Glutamatergic neuron (in vitro differentiated cells): ENCODE measurements around the gene SPATA16. TPM values are rescaled to one million over a fixed set of nuclear protein-coding genes. Genes with fewer than 3 reads are reported as not detected.

Experiments
- DNase-seq: peaks from one replicate; pipeline ENCODE4 v3.0.0; 2022
- H3K27ac Mint-ChIP-seq: one replicate; pipeline ENCODE4 v1.8.0; 2020; ENCODE audit warnings: mild to moderate bottlenecking, mixed read lengths, inconsistent platforms; ENCODE audit not compliant: unreplicated experiment
- H3K27me3 Mint-ChIP-seq: one replicate; pipeline ENCODE4 v1.8.0; 2020; ENCODE audit warnings: mild to moderate bottlenecking, moderate library complexity, mixed read lengths, inconsistent platforms; ENCODE audit not compliant: unreplicated experiment
- H3K36me3 Mint-ChIP-seq: one replicate; pipeline ENCODE4 v1.8.0; 2020; ENCODE audit warnings: mild to moderate bottlenecking, mixed read lengths, inconsistent platforms; ENCODE audit not compliant: unreplicated experiment
- H3K4me1 Mint-ChIP-seq: one replicate; pipeline ENCODE4 v1.8.0; 2020; ENCODE audit warnings: mild to moderate bottlenecking, low read depth, mixed read lengths, inconsistent platforms; ENCODE audit not compliant: unreplicated experiment
- H3K4me3 Mint-ChIP-seq: one replicate; pipeline ENCODE4 v1.8.0; 2020; ENCODE audit warnings: mild to moderate bottlenecking, mixed read lengths, inconsistent platforms; ENCODE audit not compliant: unreplicated experiment
- H3K9me3 Mint-ChIP-seq: one replicate; pipeline ENCODE4 v1.8.0; 2020; ENCODE audit warnings: mild to moderate bottlenecking, moderate library complexity, mixed read lengths, inconsistent platforms; ENCODE audit not compliant: unreplicated experiment
- total RNA-seq: library from RNA; stranded (reverse); fragmentation: NEBNext Ultra II Directional; extraction: Animal tissue kit (Norgen Biotek cat#: 25700); gene quantifications from one replicate; pipeline ENCODE4 v1.2.1, GENCODE V29; 2021; ENCODE audit not compliant: unreplicated experiment
- TF ChIP-seq, protein P1 (sequence below): fragments of 200-600 bp; sonication (generic); IDR thresholded peaks from one replicate; pipeline ENCODE4 v1.5.0; 2021; ENCODE audit not compliant: partially characterized antibody, unreplicated experiment

Gene SPATA16
- total RNA-seq, 1 donor from 2014 or later, result not detected

DNA sequence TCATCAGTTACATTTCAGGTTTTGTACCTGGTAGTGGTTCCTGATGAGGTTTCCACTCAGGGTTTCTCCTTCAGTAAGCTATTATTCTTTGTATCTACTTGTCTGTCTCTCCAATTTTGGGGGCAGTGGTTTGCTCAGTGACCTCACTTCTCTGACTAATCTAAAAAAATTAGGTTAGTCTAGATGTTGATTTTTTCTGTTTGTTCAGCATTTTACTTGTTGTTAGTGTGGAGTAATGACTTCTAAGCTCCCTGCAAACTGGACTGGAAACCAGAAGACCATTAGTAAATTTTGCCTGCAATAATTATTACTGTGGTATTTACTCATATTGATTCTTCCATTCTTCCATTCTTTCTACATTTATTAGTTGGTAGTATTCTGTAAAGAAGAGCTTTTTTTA is 139.4 kb downstream of the SPATA16 start:
- H3K27ac Mint-ChIP-seq, result no peak overlapping the region
- no peaks in the 10 kb centered on the region for H3K27me3 Mint-ChIP-seq
- TF ChIP-seq, protein P1, sequence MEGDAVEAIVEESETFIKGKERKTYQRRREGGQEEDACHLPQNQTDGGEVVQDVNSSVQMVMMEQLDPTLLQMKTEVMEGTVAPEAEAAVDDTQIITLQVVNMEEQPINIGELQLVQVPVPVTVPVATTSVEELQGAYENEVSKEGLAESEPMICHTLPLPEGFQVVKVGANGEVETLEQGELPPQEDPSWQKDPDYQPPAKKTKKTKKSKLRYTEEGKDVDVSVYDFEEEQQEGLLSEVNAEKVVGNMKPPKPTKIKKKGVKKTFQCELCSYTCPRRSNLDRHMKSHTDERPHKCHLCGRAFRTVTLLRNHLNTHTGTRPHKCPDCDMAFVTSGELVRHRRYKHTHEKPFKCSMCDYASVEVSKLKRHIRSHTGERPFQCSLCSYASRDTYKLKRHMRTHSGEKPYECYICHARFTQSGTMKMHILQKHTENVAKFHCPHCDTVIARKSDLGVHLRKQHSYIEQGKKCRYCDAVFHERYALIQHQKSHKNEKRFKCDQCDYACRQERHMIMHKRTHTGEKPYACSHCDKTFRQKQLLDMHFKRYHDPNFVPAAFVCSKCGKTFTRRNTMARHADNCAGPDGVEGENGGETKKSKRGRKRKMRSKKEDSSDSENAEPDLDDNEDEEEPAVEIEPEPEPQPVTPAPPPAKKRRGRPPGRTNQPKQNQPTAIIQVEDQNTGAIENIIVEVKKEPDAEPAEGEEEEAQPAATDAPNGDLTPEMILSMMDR, result no peak
- H3K4me1 Mint-ChIP-seq, result no peaks in the 10 kb centered on the region
- peaks cover 4% of the 10 kb centered on the region for H3K9me3 Mint-ChIP-seq
- no peak for DNase-seq
- no peak overlapping the region for H3K4me3 Mint-ChIP-seq
- no peaks in the 10 kb centered on the region for H3K36me3 Mint-ChIP-seq

DNA sequence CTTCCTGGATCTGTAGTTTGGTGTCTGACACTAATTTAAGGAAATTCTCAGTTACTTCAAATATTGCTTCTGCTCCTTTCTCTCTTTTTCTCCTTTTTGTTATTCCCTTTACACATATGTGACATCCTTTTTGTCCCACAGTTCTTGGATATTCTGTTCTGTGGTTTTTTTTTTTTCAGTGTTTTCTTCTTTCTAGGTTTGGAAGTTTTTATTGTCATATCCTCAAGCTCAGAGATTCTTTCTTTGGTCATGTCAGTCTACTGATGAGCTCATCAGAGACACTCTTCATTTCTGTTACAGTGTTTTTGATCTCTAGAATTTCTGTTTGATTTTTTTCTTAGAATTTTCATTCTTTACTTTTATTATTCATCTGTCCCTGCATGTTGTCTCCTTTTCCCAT is 140.5 kb downstream of the SPATA16 start:
- no peak for DNase-seq
- no peak overlapping the region for H3K27ac Mint-ChIP-seq
- H3K4me3 Mint-ChIP-seq, result no peak overlapping the region
- H3K27me3 Mint-ChIP-seq, result no peaks in the 10 kb centered on the region
- H3K36me3 Mint-ChIP-seq, result no peaks in the 10 kb centered on the region
- peaks cover 4% of the 10 kb centered on the region for H3K9me3 Mint-ChIP-seq
- no peaks in the 10 kb centered on the region for H3K4me1 Mint-ChIP-seq
- TF ChIP-seq, protein P1, result no peak

DNA sequence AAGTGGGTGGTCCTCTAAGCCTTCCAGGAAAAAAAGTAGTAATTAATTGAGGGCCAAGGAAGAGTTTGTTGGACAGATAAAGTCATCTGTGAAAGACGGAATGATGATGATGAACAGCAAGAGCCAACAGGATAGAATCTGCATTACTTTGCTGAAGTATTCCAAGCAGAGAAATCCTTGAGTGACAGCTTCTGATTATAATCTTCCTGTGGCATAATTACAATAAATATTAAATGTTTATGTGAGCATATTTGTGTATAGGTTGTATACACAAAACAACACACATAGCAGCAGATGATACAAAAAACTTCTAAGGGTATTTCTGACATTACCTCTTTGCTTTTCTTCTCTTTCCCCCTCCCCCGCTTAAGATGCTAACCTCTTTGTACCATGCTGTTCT is 147.6 kb downstream of the SPATA16 start:
- Mint-ChIP-seq H3K27me3 (no peaks in the 10 kb centered on the region), H3K9me3 (no peaks in the 10 kb centered on the region), H3K4me3 (no peak overlapping the region), H3K36me3 (no peaks in the 10 kb centered on the region), H3K27ac (no peak overlapping the region), H3K4me1 (no peaks in the 10 kb centered on the region)
- TF ChIP-seq, protein P1, result no peak
- DNase-seq, result no peak

DNA sequence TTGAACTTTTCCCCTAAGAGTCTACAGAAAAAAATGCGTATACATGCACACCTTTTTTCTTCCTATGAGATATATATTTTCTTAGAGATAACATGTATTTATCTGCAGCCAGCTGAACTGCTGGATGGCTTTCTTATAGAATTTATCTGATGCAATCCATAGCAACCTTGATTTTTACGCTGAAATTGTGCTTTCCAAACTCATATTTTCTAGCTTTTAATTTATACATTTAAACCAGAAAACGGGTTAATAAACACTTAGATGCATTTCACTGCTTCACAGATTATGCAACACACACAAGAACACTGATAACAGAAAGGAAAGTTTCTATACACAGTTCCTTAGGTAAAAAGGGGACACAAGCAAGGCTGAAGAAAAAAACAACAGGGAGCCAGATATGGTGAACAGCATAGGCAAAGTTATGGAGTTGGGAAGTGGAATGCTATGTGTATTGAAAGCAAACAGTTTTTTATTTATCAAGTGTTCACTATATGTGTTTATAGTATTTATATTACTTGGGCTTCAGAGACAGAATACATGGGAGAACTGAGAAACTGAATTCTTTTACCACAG is 149.5 kb downstream of the SPATA16 start:
- no peaks in the 10 kb centered on the region for H3K4me1 Mint-ChIP-seq
- H3K27me3 Mint-ChIP-seq, result no peaks in the 10 kb centered on the region
- no peak overlapping the region for H3K4me3 Mint-ChIP-seq

DNA sequence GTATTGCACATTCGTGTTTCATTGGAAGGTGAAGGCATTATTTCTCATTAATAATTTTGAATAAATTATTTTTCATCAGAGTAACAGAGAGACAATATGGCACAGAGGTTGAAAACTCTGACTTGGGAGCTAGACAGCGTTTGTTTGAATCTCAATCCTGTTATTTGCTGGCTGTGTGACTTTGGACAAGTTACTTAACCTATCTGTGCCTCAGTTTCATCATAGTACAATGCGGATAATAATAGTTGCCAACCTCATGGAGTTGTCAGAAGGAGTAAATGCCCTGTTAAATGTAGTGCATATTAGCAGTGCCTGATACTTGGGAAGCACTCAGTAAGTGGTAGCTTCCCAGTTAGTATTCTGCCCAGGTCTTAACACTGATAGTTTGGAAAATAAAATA is 151.7 kb downstream of the SPATA16 start:
- Mint-ChIP-seq H3K4me3 (no peak overlapping the region), H3K9me3 (no peaks in the 10 kb centered on the region), H3K36me3 (no peaks in the 10 kb centered on the region), H3K4me1 (no peaks in the 10 kb centered on the region), H3K27me3 (no peaks in the 10 kb centered on the region), H3K27ac (no peak overlapping the region)
- no peak for DNase-seq
- TF ChIP-seq, protein P1, result no peak

More for the DNA sequence above, 149.5 kb downstream of the SPATA16 start:
- DNase-seq, result no peak
- Mint-ChIP-seq H3K36me3 (no peaks in the 10 kb centered on the region), H3K9me3 (no peaks in the 10 kb centered on the region), H3K27ac (no peak overlapping the region)
- TF ChIP-seq, protein P1, result no peak
